ENCODE data around the gene UBE2H.

DNA sequence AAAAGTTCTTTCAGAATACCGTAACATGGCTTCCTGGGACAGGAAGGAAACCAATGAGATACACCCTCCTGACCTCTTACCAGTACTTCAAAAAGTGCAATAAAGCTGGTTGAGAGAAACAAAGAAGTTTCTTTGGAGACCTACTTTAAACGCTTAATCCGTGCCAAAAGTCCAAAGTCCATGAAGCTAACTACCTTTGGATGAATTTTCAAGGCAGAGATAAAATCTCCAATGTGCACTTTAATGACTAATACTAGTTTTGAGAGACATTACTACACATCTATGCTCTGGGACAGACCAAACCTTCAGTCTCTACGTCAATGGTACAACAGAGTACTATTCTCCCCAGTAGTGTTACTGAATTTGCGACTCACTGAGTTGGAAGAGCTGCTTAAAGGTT lies 46.1 kb downstream of the UBE2H start:
- TF ChIP-seq CTCF (IDR thresholded peaks at IDR 0.05; ENCODE audit: insufficient read depth, low read depth, low read length) (no peak), EZH2 (IDR thresholded peaks at IDR 0.05; ENCODE audit: insufficient read depth, low read length) (no peak)
